Measurements from ENCODE around the gene TSPAN3.
A peak's percentile ranks its signal among the peaks of the same experiment; 100 is the strongest.

The TSPAN3 gene

GRCh38 chr15:77084436-77084835 lies 13.5 kb upstream of the TSPAN3 start:
- Histone ChIP-seq H3K27ac (ENCODE audit: low read length) (no peak overlapping the region), H3K9me3 (ENCODE audit: control insufficient read depth in 1 of 2, low read length in 2 of 2) (no peaks in the 10 kb centered on the region), H3K36me3 (ENCODE audit: control insufficient read depth in 1 of 2, insufficient read depth in 2 of 2, low read length in 2 of 2) (no peaks in the 10 kb centered on the region), H3K27me3 (ENCODE audit: low read depth, low read length) (no peaks in the 10 kb centered on the region), H3K4me3 (ENCODE audit: low read depth in 1 of 2, low read length in 2 of 2) (no peak overlapping the region), H3K4me1 (ENCODE audit: control insufficient read depth in 1 of 2, insufficient read depth in 2 of 2, low read length in 2 of 2) (peaks cover 0 to 4% of the 10 kb centered on the region in 2 donors)

- Histone ChIP-seq H3K4me1 (ENCODE audit: control insufficient read depth in 1 of 2, insufficient read depth in 2 of 2, low read length in 2 of 2) (peaks cover 0 to 4% of the 10 kb centered on the region in 2 donors), H3K27me3 (ENCODE audit: low read depth, low read length) (no peaks in the 10 kb centered on the region), H3K36me3 (ENCODE audit: control insufficient read depth in 1 of 2, insufficient read depth in 2 of 2, low read length in 2 of 2) (no peaks in the 10 kb centered on the region), H3K9me3 (ENCODE audit: control insufficient read depth in 1 of 2, low read length in 2 of 2) (no peaks in the 10 kb centered on the region), H3K4me3 (ENCODE audit: low read depth in 1 of 2, low read length in 2 of 2) (peak overlapping the region; percentile 38 to 51), H3K27ac (ENCODE audit: low read length) (no peak overlapping the region)
Observed at GRCh38 chr15:77083381-77084160, 12.7 kb upstream of the TSPAN3 start.

- Histone ChIP-seq H3K4me1 (ENCODE audit: control insufficient read depth in 1 of 2, insufficient read depth in 2 of 2, low read length in 2 of 2) (peaks cover 0 to 4% of the 10 kb centered on the region in 2 donors), H3K27me3 (ENCODE audit: low read depth, low read length) (no peaks in the 10 kb centered on the region), H3K27ac (ENCODE audit: low read length) (no peak overlapping the region), H3K9me3 (ENCODE audit: control insufficient read depth in 1 of 2, low read length in 2 of 2) (no peaks in the 10 kb centered on the region), H3K36me3 (ENCODE audit: control insufficient read depth in 1 of 2, insufficient read depth in 2 of 2, low read length in 2 of 2) (no peaks in the 10 kb centered on the region), H3K4me3 (ENCODE audit: low read depth in 1 of 2, low read length in 2 of 2) (no peak overlapping the region)
Observed at GRCh38 chr15:77081971-77082370, 11.1 kb upstream of the TSPAN3 start.

GRCh38 chr15:77076323-77076915 lies 5.5 kb upstream of the TSPAN3 start:
- H3K36me3 ChIP-seq (ENCODE audit: control insufficient read depth in 1 of 2, insufficient read depth in 2 of 2, low read length in 2 of 2) = no peaks in the 10 kb centered on the region
- H3K9me3 ChIP-seq (ENCODE audit: control insufficient read depth in 1 of 2, low read length in 2 of 2) = no peaks in the 10 kb centered on the region

GRCh38 chr15:77075528-77075927 lies 4.6 kb upstream of the TSPAN3 start:
- Histone ChIP-seq H3K9me3 (ENCODE audit: control insufficient read depth in 1 of 2, low read length in 2 of 2) (no peaks in the 10 kb centered on the region), H3K4me3 (ENCODE audit: low read depth in 1 of 2, low read length in 2 of 2) (no peak overlapping the region), H3K27me3 (ENCODE audit: low read depth, low read length) (no peaks in the 10 kb centered on the region), H3K27ac (ENCODE audit: low read length) (no peak overlapping the region), H3K36me3 (ENCODE audit: control insufficient read depth in 1 of 2, insufficient read depth in 2 of 2, low read length in 2 of 2) (no peaks in the 10 kb centered on the region), H3K4me1 (ENCODE audit: control insufficient read depth in 1 of 2, insufficient read depth in 2 of 2, low read length in 2 of 2) (peaks cover 3 to 6% of the 10 kb centered on the region in 2 donors)

More at GRCh38 chr15:77076323-77076915, 5.5 kb upstream of the TSPAN3 start:
- peaks cover 0 to 3% of the 10 kb centered on the region in 2 donors for H3K4me1 ChIP-seq (ENCODE audit: control insufficient read depth in 1 of 2, insufficient read depth in 2 of 2, low read length in 2 of 2)
- H3K27ac ChIP-seq (ENCODE audit: low read length) = no peak overlapping the region
- no peak overlapping the region for H3K4me3 ChIP-seq (ENCODE audit: low read depth in 1 of 2, low read length in 2 of 2)
- H3K27me3 ChIP-seq (ENCODE audit: low read depth, low read length) = no peaks in the 10 kb centered on the region

- Histone ChIP-seq H3K9me3 (ENCODE audit: control insufficient read depth in 1 of 2, low read length in 2 of 2) (no peaks in the 10 kb centered on the region), H3K36me3 (ENCODE audit: control insufficient read depth in 1 of 2, insufficient read depth in 2 of 2, low read length in 2 of 2) (no peaks in the 10 kb centered on the region), H3K27ac (ENCODE audit: low read length) (no peak overlapping the region), H3K4me3 (ENCODE audit: low read depth in 1 of 2, low read length in 2 of 2) (no peak overlapping the region), H3K27me3 (ENCODE audit: low read depth, low read length) (no peaks in the 10 kb centered on the region), H3K4me1 (ENCODE audit: control insufficient read depth in 1 of 2, insufficient read depth in 2 of 2, low read length in 2 of 2) (peaks cover 8 to 16% of the 10 kb centered on the region in 2 donors)
Observed at GRCh38 chr15:77074350-77074749, 3.4 kb upstream of the TSPAN3 start.

GRCh38 chr15:77071305-77072223 lies 655 bp upstream of the TSPAN3 start:
- H3K9me3 ChIP-seq (ENCODE audit: control insufficient read depth in 1 of 2, low read length in 2 of 2) = no peaks in the 10 kb centered on the region
- H3K4me1 ChIP-seq (ENCODE audit: control insufficient read depth in 1 of 2, insufficient read depth in 2 of 2, low read length in 2 of 2) = peaks cover 14 to 23% of the 10 kb centered on the region in 2 donors
- no peaks in the 10 kb centered on the region for H3K36me3 ChIP-seq (ENCODE audit: control insufficient read depth in 1 of 2, insufficient read depth in 2 of 2, low read length in 2 of 2)
- H3K4me3 ChIP-seq (ENCODE audit: low read depth in 1 of 2, low read length in 2 of 2) = peak overlapping the region in 1 of 2 donors; percentile 81
- H3K27ac ChIP-seq (ENCODE audit: low read length) = peak overlapping the region; percentile 1
- no peaks in the 10 kb centered on the region for H3K27me3 ChIP-seq (ENCODE audit: low read depth, low read length)

GRCh38 chr15:77070180-77070494 lies 772 bp downstream of the TSPAN3 start:
- Histone ChIP-seq H3K36me3 (ENCODE audit: control insufficient read depth in 1 of 2, insufficient read depth in 2 of 2, low read length in 2 of 2) (no peaks in the 10 kb centered on the region), H3K4me3 (ENCODE audit: low read depth in 1 of 2, low read length in 2 of 2) (peak overlapping the region; percentile 80 to 81), H3K27me3 (ENCODE audit: low read depth, low read length) (no peaks in the 10 kb centered on the region), H3K27ac (ENCODE audit: low read length) (peak overlapping the region; percentile 89), H3K4me1 (ENCODE audit: control insufficient read depth in 1 of 2, insufficient read depth in 2 of 2, low read length in 2 of 2) (peaks cover 14 to 20% of the 10 kb centered on the region in 2 donors), H3K9me3 (ENCODE audit: control insufficient read depth in 1 of 2, low read length in 2 of 2) (no peaks in the 10 kb centered on the region)

GRCh38 chr15:77069521-77070121 lies 1.3 kb downstream of the TSPAN3 start:
- H3K4me1 ChIP-seq (ENCODE audit: control insufficient read depth in 1 of 2, insufficient read depth in 2 of 2, low read length in 2 of 2) = peaks cover 14 to 20% of the 10 kb centered on the region in 2 donors
- peak overlapping the region; percentile 89 for H3K27ac ChIP-seq (ENCODE audit: low read length)
- H3K36me3 ChIP-seq (ENCODE audit: control insufficient read depth in 1 of 2, insufficient read depth in 2 of 2, low read length in 2 of 2) = no peaks in the 10 kb centered on the region
- H3K27me3 ChIP-seq (ENCODE audit: low read depth, low read length) = no peaks in the 10 kb centered on the region
- H3K4me3 ChIP-seq (ENCODE audit: low read depth in 1 of 2, low read length in 2 of 2) = peak overlapping the region; percentile 80 to 81
- no peaks in the 10 kb centered on the region for H3K9me3 ChIP-seq (ENCODE audit: control insufficient read depth in 1 of 2, low read length in 2 of 2)

- Histone ChIP-seq H3K36me3 (ENCODE audit: control insufficient read depth in 1 of 2, insufficient read depth in 2 of 2, low read length in 2 of 2) (no peaks in the 10 kb centered on the region), H3K9me3 (ENCODE audit: control insufficient read depth in 1 of 2, low read length in 2 of 2) (no peaks in the 10 kb centered on the region), H3K4me1 (ENCODE audit: control insufficient read depth in 1 of 2, insufficient read depth in 2 of 2, low read length in 2 of 2) (peaks cover 14 to 30% of the 10 kb centered on the region in 2 donors), H3K27ac (ENCODE audit: low read length) (peak overlapping the region; percentile 79), H3K27me3 (ENCODE audit: low read depth, low read length) (no peaks in the 10 kb centered on the region), H3K4me3 (ENCODE audit: low read depth in 1 of 2, low read length in 2 of 2) (no peak overlapping the region)
Observed at GRCh38 chr15:77068633-77069032, 2.3 kb downstream of the TSPAN3 start.

Measured in muscle layer of duodenum (tissue), 2 donors.